Effector CD8-positive, alpha-beta T cell (primary cell): ENCODE measurements around the gene ITGAL.
"Not testable (repeated sequence)": the region's sequence is repeated elsewhere in the genome, so short reads cannot be mapped to it uniquely, and the experiment has no call there.

Source experiments
- DNase-seq: peaks from one replicate; lab custom pipeline; 2025; lab: John Stamatoyannopoulos, UW

The ITGAL gene

DNA sequence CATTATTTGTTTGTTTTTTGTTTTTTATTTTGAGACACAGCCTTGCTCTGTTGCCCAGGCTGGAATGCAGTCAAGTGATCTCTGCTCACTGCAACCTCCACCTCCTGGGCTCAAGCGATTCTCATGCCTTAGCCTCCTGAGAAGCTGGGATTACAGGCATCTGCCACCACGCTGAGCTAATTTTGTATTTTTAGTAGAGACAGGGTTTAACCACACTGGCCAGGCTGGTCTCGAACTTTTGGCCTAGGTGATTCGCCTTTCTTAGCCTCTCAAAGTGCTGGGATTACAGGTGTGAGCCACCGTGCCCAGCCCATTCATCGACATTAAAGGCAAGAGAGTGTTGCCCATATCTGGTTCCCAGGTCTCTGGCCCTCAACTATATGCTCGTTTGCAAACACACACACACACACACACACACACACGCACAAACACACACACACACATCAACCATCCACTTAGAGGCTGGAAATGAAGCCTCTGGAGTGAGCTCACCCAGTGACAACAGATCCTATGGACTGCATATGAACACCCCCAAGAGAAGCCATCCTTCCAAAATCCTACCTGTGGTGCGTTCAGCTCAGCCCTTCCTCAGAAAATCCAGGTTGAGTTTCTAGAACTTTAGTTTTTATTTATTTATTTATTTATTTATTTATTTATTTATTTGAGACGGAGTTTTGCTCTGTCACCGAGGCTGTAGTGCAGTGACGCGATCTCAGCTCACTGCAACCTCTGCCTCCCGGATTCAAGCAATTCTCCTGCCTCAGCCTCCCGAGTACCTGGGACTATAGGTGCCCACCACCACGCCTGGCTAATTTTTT, 14.6 kb upstream of the ITGAL start:
- DNase-seq = no peak

DNA sequence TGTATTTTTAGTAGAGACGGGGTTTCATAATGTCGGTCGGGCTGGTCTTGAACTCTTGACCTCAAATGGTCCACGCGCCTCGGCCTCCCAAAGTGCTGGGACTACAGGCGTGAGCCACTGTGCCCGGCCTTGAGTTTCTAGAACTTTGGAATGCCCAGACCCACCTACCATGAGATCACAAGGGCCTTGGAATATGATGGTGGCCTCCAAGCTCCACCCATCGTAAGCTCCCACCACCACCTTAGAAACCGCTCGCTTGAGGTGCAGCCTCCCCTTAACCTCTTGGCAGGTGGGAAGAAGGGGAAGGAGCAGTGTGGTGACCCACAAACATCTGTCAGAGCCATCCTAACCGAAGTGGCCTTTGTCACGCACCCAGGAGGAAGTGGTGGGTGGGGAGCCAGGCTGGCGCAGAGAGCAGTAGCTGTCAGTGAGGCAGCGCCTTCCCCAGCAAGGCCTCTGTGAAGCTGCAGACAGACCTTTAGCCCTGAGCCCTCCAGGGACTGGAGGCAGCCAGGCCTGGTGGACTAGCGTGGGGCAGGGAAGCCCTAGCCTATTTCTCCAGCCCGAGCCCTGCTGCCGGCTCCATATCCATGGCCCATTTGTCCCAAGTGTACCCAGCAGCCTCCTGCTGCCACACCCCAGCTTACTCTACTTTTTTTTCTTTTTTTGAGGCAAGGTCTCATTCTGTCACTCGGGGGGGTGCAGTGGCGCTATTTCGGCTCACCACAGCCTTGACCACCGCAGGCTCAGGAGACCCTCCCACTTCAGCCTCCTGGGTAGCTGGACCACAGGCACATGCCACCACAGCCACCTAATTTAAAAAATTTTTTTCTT, 13.8 kb upstream of the ITGAL start:
- DNase-seq = no peak

DNA sequence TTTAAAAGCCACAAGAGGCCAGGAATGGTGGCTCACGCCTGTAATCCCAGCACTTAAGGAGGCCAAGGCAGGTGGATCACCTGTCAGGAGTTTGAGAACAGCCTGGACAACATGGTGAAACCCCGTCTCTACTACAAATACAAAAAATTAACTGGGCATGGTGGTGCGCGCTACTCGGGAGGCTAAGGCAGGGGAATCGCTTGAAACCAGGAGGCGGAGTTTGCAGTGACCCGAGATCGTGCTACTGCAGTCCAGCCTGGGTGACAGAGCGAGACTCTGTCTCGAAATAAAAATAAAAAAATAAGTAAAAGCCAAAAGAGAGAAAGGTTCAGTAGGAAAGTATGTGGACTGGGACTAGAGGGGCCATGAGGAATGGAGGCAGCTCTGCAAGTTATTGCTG, 13.1 kb upstream of the ITGAL start:
- DNase-seq = no peak

DNA sequence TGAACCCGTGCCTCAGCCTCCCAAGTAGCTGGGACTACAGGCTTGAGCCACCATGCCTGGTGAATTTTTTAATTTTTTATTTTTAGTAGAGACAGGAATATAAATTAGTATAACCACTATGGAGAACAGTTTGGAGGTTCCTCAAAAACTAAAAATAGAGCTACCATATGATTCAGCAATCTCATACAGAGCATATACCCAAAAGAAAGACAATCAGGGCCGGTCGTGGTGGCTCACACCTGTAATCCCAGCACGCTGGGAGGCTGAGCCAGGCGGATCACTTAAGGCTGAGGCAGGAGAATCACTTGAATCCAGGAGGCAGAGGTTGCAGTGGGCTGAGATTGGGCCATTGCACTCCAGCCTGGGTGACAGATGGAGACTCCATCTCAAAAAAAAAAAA, 11.1 kb upstream of the ITGAL start:
- not testable (repeated sequence) for DNase-seq

GRCh38 chr16:30464078-30464477, 8.5 kb upstream of the ITGAL start:
- DNase-seq = no peak

GRCh38 chr16:30470170-30470512, 2.4 kb upstream of the ITGAL start:
- DNase-seq = no peak

- no peak for DNase-seq
Observed at GRCh38 chr16:30470632-30470995, 1.9 kb upstream of the ITGAL start.

DNA sequence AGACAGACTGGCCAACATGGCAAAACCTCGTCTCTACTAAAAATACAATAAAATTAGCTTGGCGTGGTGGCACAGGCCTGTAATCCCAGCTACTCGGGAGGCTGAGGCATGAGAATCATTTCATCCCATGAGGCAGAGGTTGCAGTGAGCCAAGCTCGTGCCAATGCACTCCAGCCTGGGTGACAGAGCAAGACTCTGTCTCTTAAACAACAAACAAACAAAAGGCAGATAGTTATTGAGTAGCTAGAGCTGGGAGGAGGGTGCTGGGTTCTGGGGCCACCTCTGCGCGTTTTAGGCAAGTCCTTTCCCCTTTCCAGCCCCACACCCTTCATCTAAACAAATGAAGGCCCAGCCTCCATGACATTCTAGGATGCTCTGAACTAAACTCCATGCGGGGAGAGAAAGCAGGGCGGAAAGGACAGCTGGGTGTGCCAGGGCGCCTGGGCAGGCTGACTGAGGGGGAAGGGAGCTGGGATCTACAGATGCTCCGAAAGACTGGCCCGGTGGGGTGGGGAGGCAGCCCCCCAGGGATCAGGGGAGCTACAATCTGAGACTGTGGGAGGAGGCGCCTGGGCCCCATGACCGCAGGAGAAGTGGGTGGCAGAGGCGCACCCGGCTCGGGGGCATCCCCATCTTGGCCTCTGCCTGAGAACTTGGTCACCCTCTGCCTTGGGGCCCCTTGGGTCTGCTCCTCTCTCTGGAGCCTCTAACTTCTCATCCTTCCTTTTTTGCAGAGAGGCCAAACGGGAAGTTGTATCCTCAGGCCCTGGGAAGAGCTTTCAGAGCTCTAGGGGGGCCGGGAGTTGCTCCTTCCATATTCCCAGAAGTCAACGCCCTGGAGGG, 910 bp downstream of the ITGAL start:
- no peak for DNase-seq

GRCh38 chr16:30474074-30474452, 1.5 kb downstream of the ITGAL start:
- DNase-seq = no peak

DNA sequence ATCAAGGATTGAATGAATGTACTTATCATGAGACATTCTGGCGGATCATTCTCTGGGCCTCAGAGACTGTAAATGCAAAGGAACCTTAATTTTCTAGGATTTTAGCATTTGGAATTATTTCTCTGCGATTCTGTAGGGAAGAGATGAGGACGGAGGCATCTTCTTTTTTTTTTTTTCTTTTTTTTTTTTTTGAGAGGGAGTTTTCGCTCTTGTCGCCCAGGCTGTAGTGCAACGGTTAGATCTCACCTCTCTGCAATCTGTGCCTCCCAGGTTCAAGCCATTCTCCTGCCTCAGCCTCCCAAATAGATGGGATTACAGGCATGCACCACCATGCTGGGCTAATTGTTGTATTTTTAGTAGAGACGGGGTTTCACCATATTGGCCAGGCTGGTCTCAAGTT, 2.1 kb downstream of the ITGAL start:
- no peak for DNase-seq

GRCh38 chr16:30476991-30477390, 4.4 kb downstream of the ITGAL start:
- no peak for DNase-seq

GRCh38 chr16:30477773-30478172, 5.2 kb downstream of the ITGAL start:
- DNase-seq = not testable (repeated sequence)

DNA sequence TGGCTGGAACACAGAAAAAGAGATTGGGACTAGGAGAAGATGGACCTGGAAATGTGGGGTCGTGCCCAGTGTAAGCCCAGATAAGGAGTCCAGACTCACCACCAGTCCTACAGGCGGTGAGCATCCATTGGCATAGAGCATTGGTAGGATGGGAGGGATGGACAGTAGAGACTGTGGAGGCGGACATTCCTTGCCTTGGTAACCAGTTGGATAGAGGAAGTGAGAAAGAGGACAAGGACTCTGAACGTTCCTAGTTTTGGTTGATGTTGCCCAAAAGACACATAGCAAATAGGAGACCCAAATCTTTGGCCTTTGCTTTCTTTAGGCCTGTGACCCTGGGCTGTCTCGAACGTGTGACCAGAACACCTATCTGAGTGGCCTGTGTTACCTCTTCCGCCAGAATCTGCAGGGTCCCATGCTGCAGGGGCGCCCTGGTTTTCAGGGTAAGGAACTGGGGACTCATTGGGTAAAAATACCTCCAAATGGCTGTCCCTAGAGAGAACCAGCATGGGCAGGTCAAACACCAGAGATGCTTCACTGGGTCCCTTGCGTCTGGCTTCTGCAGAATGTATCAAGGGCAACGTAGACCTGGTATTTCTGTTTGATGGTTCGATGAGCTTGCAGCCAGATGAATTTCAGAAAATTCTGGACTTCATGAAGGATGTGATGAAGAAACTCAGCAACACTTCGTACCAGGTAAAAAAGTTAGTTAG, 6.4 kb downstream of the ITGAL start:
- no peak for DNase-seq

DNA sequence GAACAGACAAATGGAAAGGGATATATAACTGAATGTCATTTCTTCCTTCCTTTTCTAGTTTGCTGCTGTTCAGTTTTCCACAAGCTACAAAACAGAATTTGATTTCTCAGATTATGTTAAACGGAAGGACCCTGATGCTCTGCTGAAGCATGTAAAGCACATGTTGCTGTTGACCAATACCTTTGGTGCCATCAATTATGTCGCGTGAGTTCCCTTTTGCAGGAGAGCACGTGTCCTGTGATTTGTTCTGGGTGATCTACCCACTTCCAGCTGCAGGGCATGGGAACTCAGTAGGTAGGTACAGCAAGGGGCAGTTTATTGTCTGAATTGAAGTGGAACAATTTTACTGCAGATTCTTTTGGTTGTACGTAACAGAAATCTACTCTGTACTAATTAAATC, 8.8 kb downstream of the ITGAL start:
- no peak for DNase-seq

GRCh38 chr16:30482366-30482765, 9.8 kb downstream of the ITGAL start:
- no peak for DNase-seq

DNA sequence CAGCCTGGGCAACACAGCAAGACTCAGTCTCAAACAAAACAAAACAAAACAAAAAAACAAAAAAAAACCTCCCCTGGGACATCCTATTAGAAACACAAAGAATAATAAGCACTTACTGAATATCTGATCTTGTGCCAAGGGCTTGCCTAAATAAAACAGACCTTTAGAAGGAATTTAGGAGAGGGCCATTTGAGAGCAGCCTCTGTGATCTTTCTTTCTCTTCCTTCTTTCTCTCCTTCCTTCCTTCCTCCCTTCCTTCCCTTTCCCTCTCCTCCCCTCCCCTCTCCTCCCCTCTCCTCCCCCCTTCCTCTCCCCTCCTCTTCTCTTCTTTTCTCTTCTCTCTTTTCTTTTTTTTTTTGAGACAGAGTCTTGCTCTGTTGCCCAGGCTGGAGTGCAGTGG, 12.3 kb downstream of the ITGAL start:
- no peak for DNase-seq

- DNase-seq = no peak
Observed at GRCh38 chr16:30485818-30486436, 13.4 kb downstream of the ITGAL start.

DNA sequence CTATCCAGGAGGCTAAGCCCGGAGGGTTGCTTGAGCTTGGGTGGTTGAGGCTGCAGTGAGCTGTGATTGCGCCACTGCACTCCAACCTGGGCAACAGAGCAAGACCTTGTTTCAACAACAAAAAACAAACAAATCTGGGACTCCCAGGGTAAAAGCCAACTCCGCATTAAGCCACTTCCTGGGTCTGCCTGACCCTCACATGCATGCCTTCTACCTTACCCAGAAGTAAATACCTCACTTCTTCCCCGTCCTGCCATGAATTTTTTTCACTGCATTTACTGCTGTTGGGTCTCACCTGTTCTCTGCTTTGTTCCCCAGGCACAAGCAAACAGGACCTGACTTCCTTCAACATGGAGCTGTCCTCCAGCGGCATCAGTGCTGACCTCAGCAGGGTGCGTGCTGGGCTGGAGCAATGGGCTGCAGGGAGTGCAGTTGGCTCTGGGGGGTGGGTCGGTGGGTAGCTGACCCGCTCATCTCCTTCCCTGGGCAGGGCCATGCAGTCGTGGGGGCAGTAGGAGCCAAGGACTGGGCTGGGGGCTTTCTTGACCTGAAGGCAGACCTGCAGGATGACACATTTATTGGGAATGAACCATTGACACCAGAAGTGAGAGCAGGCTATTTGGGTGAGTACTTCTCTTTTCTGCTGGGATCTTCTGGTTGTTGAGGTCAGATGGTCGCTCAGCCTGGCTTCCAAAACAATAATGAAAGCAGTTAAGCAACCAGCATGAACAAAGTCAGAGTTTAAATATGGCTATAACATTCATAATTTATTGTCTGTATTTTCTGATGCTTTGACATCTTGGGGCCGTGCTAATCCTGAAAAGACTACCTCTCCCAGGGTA, 16.4 kb downstream of the ITGAL start:
- DNase-seq = no peak

DNA sequence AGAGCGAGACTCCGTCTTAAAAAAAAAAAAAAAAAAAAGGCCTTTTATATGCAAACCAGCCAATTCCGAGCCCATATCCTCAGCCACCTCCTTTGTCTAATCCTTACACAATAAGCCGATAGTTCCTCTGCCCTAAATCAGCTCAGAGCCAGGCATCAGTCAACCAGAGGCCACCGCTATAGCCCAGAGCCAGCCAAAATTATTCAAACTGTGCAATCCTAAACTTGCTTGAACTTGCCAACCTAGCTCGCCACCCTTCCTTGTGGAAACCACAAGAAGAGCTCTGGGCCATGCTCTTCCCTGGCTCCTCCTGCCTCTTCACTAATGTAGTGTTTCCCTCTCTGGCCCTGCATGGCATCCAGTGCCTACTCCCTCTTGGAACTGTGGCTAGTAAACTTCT, 17.7 kb downstream of the ITGAL start:
- DNase-seq = no peak

DNA sequence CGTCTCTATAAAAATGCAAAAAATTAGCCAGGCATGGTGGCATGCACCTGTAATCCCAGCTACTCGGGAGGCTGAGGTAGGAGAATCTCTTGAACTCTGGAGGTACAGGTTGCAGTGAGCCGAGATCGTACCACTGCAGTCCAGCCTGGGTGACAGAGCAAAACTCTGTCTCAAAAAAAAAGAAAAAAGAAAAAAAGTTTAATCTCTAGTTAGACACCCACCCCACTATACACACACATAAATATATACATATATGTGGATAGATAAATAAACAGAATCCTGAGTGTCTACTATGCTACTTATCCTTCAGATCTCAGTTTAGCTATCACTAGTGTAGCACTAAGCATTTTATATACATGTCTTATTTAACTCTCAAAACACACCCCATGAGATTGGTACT, 18.7 kb downstream of the ITGAL start:
- DNase-seq = no peak
